ENCODE data around the gene WFIKKN1.
A peak's percentile ranks its signal among the peaks of the same experiment; 100 is the strongest.

The WFIKKN1 gene

DNA sequence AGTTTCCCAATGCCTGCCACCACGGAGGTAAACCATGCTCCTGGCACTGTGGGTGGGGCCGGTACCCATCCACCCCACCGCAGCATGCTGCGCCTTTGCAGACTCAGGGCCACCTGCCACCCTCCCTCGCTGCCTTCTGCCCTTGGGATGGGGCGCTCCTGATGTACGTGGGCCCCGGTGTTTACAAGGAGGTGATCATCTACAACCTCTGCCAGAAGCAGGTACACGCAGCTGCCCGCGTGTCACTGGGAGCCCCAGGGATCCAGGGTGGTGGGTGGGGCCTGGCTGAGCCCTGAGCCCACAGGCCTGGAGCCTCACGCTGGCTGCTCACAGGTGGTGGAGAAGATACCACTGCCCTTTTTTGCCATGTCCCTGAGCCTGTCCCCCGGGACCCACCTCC, 35.8 kb downstream of the WFIKKN1 start:
- peaks cover 28% of the 10 kb centered on the region for H3K36me3 ChIP-seq
- no peaks in the 10 kb centered on the region for H3K4me1 ChIP-seq
- TF ChIP-seq, protein P1, sequence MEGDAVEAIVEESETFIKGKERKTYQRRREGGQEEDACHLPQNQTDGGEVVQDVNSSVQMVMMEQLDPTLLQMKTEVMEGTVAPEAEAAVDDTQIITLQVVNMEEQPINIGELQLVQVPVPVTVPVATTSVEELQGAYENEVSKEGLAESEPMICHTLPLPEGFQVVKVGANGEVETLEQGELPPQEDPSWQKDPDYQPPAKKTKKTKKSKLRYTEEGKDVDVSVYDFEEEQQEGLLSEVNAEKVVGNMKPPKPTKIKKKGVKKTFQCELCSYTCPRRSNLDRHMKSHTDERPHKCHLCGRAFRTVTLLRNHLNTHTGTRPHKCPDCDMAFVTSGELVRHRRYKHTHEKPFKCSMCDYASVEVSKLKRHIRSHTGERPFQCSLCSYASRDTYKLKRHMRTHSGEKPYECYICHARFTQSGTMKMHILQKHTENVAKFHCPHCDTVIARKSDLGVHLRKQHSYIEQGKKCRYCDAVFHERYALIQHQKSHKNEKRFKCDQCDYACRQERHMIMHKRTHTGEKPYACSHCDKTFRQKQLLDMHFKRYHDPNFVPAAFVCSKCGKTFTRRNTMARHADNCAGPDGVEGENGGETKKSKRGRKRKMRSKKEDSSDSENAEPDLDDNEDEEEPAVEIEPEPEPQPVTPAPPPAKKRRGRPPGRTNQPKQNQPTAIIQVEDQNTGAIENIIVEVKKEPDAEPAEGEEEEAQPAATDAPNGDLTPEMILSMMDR (IDR thresholded peaks at IDR 0.05; ENCODE audit: low read depth, low read length): no peak
- no peak overlapping the region for H3K4me3 ChIP-seq (ENCODE audit: low read depth, low read length)
- H3K27me3 ChIP-seq: no peaks in the 10 kb centered on the region
- no peak for DNase-seq
- H3K9me3 ChIP-seq: no peaks in the 10 kb centered on the region

DNA sequence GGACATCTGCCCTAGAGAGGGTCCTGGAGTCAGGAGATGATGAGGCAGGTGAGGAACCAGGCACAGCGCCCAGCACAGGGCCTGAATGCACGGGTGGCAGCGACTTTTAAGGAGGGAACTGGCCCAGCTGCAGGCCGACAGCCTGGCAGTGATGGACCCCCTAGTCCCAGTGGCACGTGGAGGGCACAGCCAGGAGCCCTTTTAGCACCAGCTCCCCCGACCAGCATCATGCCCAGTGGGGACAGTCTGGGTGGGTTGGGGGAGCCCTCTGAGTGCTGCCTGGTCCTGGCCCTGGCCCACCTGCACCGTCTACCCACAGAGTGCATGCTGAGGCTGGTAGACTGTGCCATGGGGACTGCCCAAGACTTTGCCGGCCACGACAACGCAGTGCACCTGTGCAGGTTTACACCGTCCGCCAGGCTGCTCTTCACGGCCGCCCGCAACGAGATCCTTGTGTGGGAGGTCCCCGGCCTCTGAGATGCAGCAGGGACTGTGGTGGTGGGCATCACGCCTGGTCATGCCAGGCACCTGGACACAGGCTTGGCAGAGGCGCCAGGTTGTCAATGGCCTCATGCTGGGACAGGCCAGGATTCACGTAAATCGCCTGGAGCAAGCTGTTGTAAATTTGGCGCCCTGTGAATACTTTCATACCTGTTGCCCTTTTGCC, 36.5 kb downstream of the WFIKKN1 start:
- TF ChIP-seq, protein P1 (IDR thresholded peaks at IDR 0.05; ENCODE audit: low read depth, low read length): no peak
- no peak overlapping the region; the same call in 1 of the 2 replicates for H3K4me3 ChIP-seq (ENCODE audit: low read depth, low read length)
- H3K9me3 ChIP-seq: no peaks in the 10 kb centered on the region
- no peaks in the 10 kb centered on the region for H3K27me3 ChIP-seq
- H3K36me3 ChIP-seq: peaks cover 33% of the 10 kb centered on the region
- DNase-seq: no peak
- H3K4me1 ChIP-seq: no peaks in the 10 kb centered on the region

- H3K4me1 ChIP-seq: no peaks in the 10 kb centered on the region
- no peaks in the 10 kb centered on the region for H3K27me3 ChIP-seq
- DNase-seq: peak; percentile 95
- H3K36me3 ChIP-seq: peaks cover 40% of the 10 kb centered on the region
- H3K4me3 ChIP-seq (ENCODE audit: low read depth, low read length): peak within 1 kb of the TSS; percentile 90
- TF ChIP-seq, protein P1 (IDR thresholded peaks at IDR 0.05; ENCODE audit: low read depth, low read length): peak; percentile 62
- H3K9me3 ChIP-seq: no peaks in the 10 kb centered on the region
Observed at GRCh38 chr16:667780-668518, 37.2 kb downstream of the WFIKKN1 start, which contains the start of gene RHOT2. TSS of gene RHOT2 (plus strand) at chr16:668132. CDS start at chr16:668200, 68 bp downstream.

- Histone ChIP-seq H3K27me3 (no peaks in the 10 kb centered on the region), H3K4me1 (no peaks in the 10 kb centered on the region), H3K4me3 (ENCODE audit: low read depth, low read length) (peak overlapping the region; percentile 90), H3K9me3 (no peaks in the 10 kb centered on the region), H3K36me3 (peaks cover 47% of the 10 kb centered on the region)
- no peak for DNase-seq
- TF ChIP-seq, protein P1 (IDR thresholded peaks at IDR 0.05; ENCODE audit: low read depth, low read length): no peak
Observed at GRCh38 chr16:668519-669171, 37.9 kb downstream of the WFIKKN1 start.

- DNase-seq: no peak
- no peaks in the 10 kb centered on the region for H3K9me3 ChIP-seq
- H3K4me1 ChIP-seq: no peaks in the 10 kb centered on the region
- peaks cover 54% of the 10 kb centered on the region for H3K36me3 ChIP-seq
- no peak overlapping the region for H3K4me3 ChIP-seq (ENCODE audit: low read depth, low read length)
- TF ChIP-seq, protein P1 (IDR thresholded peaks at IDR 0.05; ENCODE audit: low read depth, low read length): no peak
- no peaks in the 10 kb centered on the region for H3K27me3 ChIP-seq
Observed at GRCh38 chr16:669666-670065, 38.9 kb downstream of the WFIKKN1 start.

Measured in BE2C (cell line).